ENCODE data around the gene NUP133. TPM values are rescaled to one million over a fixed set of nuclear protein-coding genes. Genes with fewer than 3 reads are reported as not detected.

NUP133 gene
- total and polyA plus RNA-seq, 2 of the 4 experiments (the other 2 are of a cell fraction): 13.4 to 30.5 TPM

- no peak overlapping the region for H3K4me3 ChIP-seq (ENCODE audit: insufficient read depth, low read depth, low read length)
- dilution Hi-C loops (cut with HindIII; ENCODE audit: low sequenced_read_pairs, unreplicated experiment): no loop called here
- TF ChIP-seq CEBPB (IDR thresholded peaks at IDR 0.05; ENCODE audit: low read depth, low read length): no peak
- TF ChIP-seq BHLHE40 (IDR thresholded peaks at IDR 0.05; ENCODE audit: low read depth, low read length): no peak
- no peak for TF ChIP-seq CHD1 (IDR thresholded peaks at IDR 0.05; ENCODE audit: low read depth, low read length)
- TF ChIP-seq FOS (IDR thresholded peaks at IDR 0.05; ENCODE audit: low read depth, low read length): no peak
- TF ChIP-seq MAZ (IDR thresholded peaks at IDR 0.05; ENCODE audit: borderline replicate concordance, low read depth, low read length): no peak
- TF ChIP-seq, protein P1, sequence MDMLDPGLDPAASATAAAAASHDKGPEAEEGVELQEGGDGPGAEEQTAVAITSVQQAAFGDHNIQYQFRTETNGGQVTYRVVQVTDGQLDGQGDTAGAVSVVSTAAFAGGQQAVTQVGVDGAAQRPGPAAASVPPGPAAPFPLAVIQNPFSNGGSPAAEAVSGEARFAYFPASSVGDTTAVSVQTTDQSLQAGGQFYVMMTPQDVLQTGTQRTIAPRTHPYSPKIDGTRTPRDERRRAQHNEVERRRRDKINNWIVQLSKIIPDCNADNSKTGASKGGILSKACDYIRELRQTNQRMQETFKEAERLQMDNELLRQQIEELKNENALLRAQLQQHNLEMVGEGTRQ (IDR thresholded peaks at IDR 0.05; ENCODE audit: low read depth, low read length): no peak
- TF ChIP-seq POLR2A (IDR thresholded peaks at IDR 0.05; ENCODE audit: low read depth, low read length): no peak
- no peak for TF ChIP-seq NFE2L2 (IDR thresholded peaks at IDR 0.05; ENCODE audit: low read depth, low read length)
- TF ChIP-seq MAFK (IDR thresholded peaks at IDR 0.05; ENCODE audit: low read depth, low read length): no peak
- TF ChIP-seq ELK1 (IDR thresholded peaks at IDR 0.05; ENCODE audit: borderline replicate concordance, low read depth, low read length): no peak
- no peak for TF ChIP-seq RAD21 (IDR thresholded peaks at IDR 0.05; ENCODE audit: low read length)
- no peak for TF ChIP-seq RCOR1 (IDR thresholded peaks at IDR 0.05; ENCODE audit: insufficient replicate concordance, low read length)
- TF ChIP-seq MXI1 (IDR thresholded peaks at IDR 0.05; ENCODE audit: borderline replicate concordance, low read depth, low read length): no peak
- no peak for TF ChIP-seq RFX5 (IDR thresholded peaks at IDR 0.05; ENCODE audit: low read depth, low read length)
- H3K56ac ChIP-seq (ENCODE audit: extremely low read depth, insufficient read depth, low read length): no peak overlapping the region
- no peaks in the 10 kb centered on the region; the same call in 1 of the 2 replicates for H3K4me1 ChIP-seq (ENCODE audit: control insufficient read depth, insufficient read depth, low read length)
- POLR2A ChIA-PET (ENCODE audit: unreplicated experiment): no interaction called here
- no peaks in the 10 kb centered on the region for H3K9me3 ChIP-seq (ENCODE audit: control insufficient read depth, insufficient read depth, low read length)
- H3K27ac ChIP-seq (ENCODE audit: insufficient read depth, low read length): no peak overlapping the region
- H3K79me1 ChIP-seq (ENCODE audit: low read depth in 1 of 2, low read length in 2 of 2): no peaks in the 10 kb centered on the region
- H4K5ac ChIP-seq (ENCODE audit: low read depth, low read length): no peak overlapping the region
- H2AK9ac ChIP-seq (replicated peaks; ENCODE audit: low read depth, low read length, poor library complexity): no peak overlapping the region
- no peak overlapping the region for H2BK20ac ChIP-seq (ENCODE audit: low read depth, low read length)
- H3K4me2 ChIP-seq (ENCODE audit: low read depth, low read length): no peak overlapping the region
- H2AFZ ChIP-seq (replicated peaks; ENCODE audit: low read length, poor library complexity): no peak overlapping the region
- H3K23ac ChIP-seq (ENCODE audit: low read depth, low read length): no peak overlapping the region
- CTCF ChIA-PET: no interaction called here
- in situ Hi-C loops (cut with MboI; ENCODE audit: low sequenced_read_pairs): no loop called here
- no peaks in the 10 kb centered on the region for H3K36me3 ChIP-seq (ENCODE audit: control insufficient read depth, insufficient read depth, low read length)
- no peak overlapping the region for H2BK15ac ChIP-seq (ENCODE audit: low read depth, low read length)
- no peak overlapping the region for H2BK5ac ChIP-seq (ENCODE audit: low read depth, low read length, poor library complexity, severe bottlenecking)
- no peaks in the 10 kb centered on the region for H4K20me1 ChIP-seq (ENCODE audit: insufficient read depth, low read length)
- no TSS peak for BruUV-seq (replicated peaks)
- no peak overlapping the region for H4K91ac ChIP-seq (ENCODE audit: insufficient read depth, low read depth, low read length)
- H3K9me1 ChIP-seq (ENCODE audit: insufficient read depth, low read length): no peaks in the 10 kb centered on the region; the same call in 1 of the 2 replicates
- WGBS, 2 experiments (ENCODE audit: extremely low coverage in 2 of 2, insufficient read length in 1 of 2): 58% methylated on average over 4 of the region's 8 CpGs; no CpG with 5 or more reads in 1 of the 2 experiments
- intact Hi-C loops (cut with micrococcal nuclease): no loop called here
- no peak overlapping the region for H2AK5ac ChIP-seq (ENCODE audit: low read depth, low read length)
- H2BK120ac ChIP-seq (ENCODE audit: low read depth, low read length): no peak overlapping the region
- DNase-seq: no peak
- H3K18ac ChIP-seq (ENCODE audit: low read depth, low read length): no peak overlapping the region
- H3K9ac ChIP-seq (ENCODE audit: low read depth, low read length): no peak overlapping the region
- no peak overlapping the region for H4K8ac ChIP-seq (ENCODE audit: low read depth in 2 of 2, low read length in 2 of 2)
- no peak overlapping the region for H3K14ac ChIP-seq (replicated peaks; ENCODE audit: low read depth, low read length)
- ATAC-seq (ENCODE audit: low read depth): no peak
- peaks cover 57% of the 10 kb centered on the region for H3K27me3 ChIP-seq (ENCODE audit: control insufficient read depth, insufficient read depth, low read length)
- H3K4ac ChIP-seq (ENCODE audit: low read depth, low read length): no peak overlapping the region
Observed at GRCh38 chr1:229403573-229403972, 104.6 kb downstream of the NUP133 start.
